Parathyroid adenoma (tissue), 2 donors: ENCODE data around the gene EEF1A2.
"Not testable (repeated sequence)": the region's sequence is repeated elsewhere in the genome, so short reads cannot be mapped to it uniquely, and the experiment has no call there.

Experiments
- H2AFZ ChIP-seq: fragments of 300-600 bp; sonication (generic); one replicate; pipeline ENCODE4 v1.7.0; 2017; ENCODE audit warnings: antibody characterized with exemption, mild to moderate bottlenecking
- H3K27ac ChIP-seq: fragments of 300-600 bp; sonication (generic); one replicate; pipeline ENCODE4 v1.7.0; 2017
- H3K27me3 ChIP-seq: fragments of 300-600 bp; sonication (generic); one replicate; pipeline ENCODE4 v1.7.0; 2017; ENCODE audit warnings: low read length; ENCODE audit not compliant: control insufficient read depth, insufficient read depth
- H3K36me3 ChIP-seq: fragments of 300-600 bp; sonication (generic); one replicate; pipeline ENCODE4 v1.7.0; 2017; ENCODE audit warnings: low read length; ENCODE audit not compliant: control insufficient read depth, insufficient read depth
- H3K4me1 ChIP-seq: fragments of 300-600 bp; sonication (generic); one replicate; pipeline ENCODE4 v1.7.0; 2017; ENCODE audit warnings: control low read depth
- H3K4me2 ChIP-seq: fragments of 300-600 bp; sonication (generic); one replicate; pipeline ENCODE4 v1.7.0; 2017; ENCODE audit warnings: low read length
- H3K4me3 ChIP-seq: fragments of 300-600 bp; sonication (generic); one replicate; pipeline ENCODE4 v1.7.0; 2017; ENCODE audit warnings: low read depth, low read length
- H3K79me2 ChIP-seq: fragments of 300-600 bp; sonication (generic); one replicate; pipeline ENCODE4 v1.7.0; 2017; ENCODE audit warnings: control low read depth
- H3K9ac ChIP-seq: fragments of 300-600 bp; sonication (generic); one replicate; pipeline ENCODE4 v1.7.0; 2017; ENCODE audit warnings: mild to moderate bottlenecking
- H3K9me3 ChIP-seq: fragments of 300-600 bp; sonication (generic); one replicate; pipeline ENCODE4 v1.7.0; 2017; ENCODE audit warnings: low read length; ENCODE audit not compliant: control insufficient read depth
- CTCF ChIP-seq: fragments of 300-600 bp; sonication (generic); IDR thresholded peaks from one replicate; pipeline ENCODE4 v1.7.0; 2017; ENCODE audit warnings: antibody characterized with exemption, mild to moderate bottlenecking
- donor health status: primary hyperparathyroidism.

The EEF1A2 gene

GRCh38 chr20:63484651-63485403 is 14.1 kb downstream of the EEF1A2 start:
- no peak overlapping the region for H3K9ac ChIP-seq
- no peak overlapping the region for H3K27ac ChIP-seq
- no peak for TF ChIP-seq CTCF

DNA sequence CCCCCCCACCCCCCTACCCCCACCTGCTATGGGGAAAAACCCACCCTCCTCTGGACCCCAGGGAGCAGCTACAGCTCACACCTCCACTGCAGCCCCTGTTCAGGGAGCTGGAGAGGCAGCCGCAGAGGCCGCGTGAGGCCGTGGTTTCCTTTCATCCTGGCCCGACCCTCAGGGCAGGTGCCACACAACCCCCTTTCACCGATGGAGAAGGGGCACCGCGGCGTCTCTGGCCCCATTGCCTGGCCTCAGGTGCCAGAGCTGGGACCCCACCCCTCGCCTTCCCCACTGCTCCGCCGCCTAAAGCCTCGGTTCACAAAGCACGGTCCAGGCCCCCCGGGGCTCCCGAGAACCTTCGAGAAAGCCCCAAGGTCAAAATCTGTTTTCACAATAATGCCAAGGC is 14.6 kb downstream of the EEF1A2 start:
- no peaks in the 10 kb centered on the region for H3K27me3 ChIP-seq
- H2AFZ ChIP-seq = no peak overlapping the region
- H3K4me1 ChIP-seq = no peaks in the 10 kb centered on the region
- H3K27ac ChIP-seq = no peak overlapping the region
- no peak overlapping the region for H3K4me2 ChIP-seq
- H3K9me3 ChIP-seq = no peaks in the 10 kb centered on the region
- H3K9ac ChIP-seq = no peak overlapping the region
- H3K36me3 ChIP-seq = no peaks in the 10 kb centered on the region
- no peak overlapping the region for H3K4me3 ChIP-seq
- TF ChIP-seq CTCF = no peak
- H3K79me2 ChIP-seq = no peaks in the 10 kb centered on the region

More at GRCh38 chr20:63484651-63485403, 14.1 kb downstream of the EEF1A2 start:
- Histone ChIP-seq H3K36me3 (no peaks in the 10 kb centered on the region), H3K4me2 (no peak overlapping the region), H3K27me3 (no peaks in the 10 kb centered on the region), H2AFZ (no peak overlapping the region), H3K79me2 (no peaks in the 10 kb centered on the region), H3K9me3 (no peaks in the 10 kb centered on the region), H3K4me3 (no peak overlapping the region), H3K4me1 (no peaks in the 10 kb centered on the region)

- Histone ChIP-seq H3K27me3 (no peaks in the 10 kb centered on the region), H3K4me1 (no peaks in the 10 kb centered on the region), H3K4me3 (no peak overlapping the region), H3K36me3 (no peaks in the 10 kb centered on the region), H3K4me2 (no peak overlapping the region), H3K9ac (no peak overlapping the region), H3K9me3 (no peaks in the 10 kb centered on the region), H3K79me2 (no peaks in the 10 kb centered on the region), H2AFZ (no peak overlapping the region), H3K27ac (no peak overlapping the region)
- TF ChIP-seq CTCF = no peak
These were observed 15.0 kb downstream of the EEF1A2 start for GRCh38 chr20:63483834-63484233.

DNA sequence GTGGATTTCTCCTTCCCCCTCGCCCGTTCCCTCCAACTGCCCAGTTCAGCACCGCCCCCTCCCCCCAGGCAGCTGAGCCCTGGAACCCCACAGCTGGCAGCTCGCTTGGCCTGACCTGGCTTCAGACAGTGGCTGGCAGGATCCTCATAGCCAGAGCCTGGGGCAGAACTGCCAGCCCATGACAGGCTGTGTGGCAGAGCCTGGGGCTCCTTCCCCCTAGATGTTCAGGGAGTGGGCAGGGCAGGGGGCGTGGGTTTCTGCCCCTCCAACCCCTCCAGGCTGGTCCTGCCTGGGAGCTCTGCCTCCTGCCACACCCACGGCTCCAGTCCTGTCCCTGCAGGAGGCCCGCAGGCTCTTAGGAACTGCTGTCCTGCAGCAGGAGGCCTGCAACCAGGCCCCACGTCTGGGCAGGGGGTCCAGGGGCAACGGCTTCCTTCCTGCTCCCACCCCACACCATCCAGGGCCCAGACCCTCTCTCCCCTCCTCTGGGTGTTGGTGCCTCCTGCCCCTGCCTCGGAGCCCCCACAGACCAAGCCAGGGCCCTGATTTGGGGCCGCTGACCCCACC is 16.8 kb downstream of the EEF1A2 start:
- H3K27ac ChIP-seq = no peak overlapping the region
- no peaks in the 10 kb centered on the region for H3K4me1 ChIP-seq
- no peak for TF ChIP-seq CTCF
- H3K9ac ChIP-seq = no peak overlapping the region
- no peaks in the 10 kb centered on the region for H3K36me3 ChIP-seq
- H3K4me2 ChIP-seq = no peak overlapping the region
- H3K27me3 ChIP-seq = peaks cover 7% of the 10 kb centered on the region
- no peaks in the 10 kb centered on the region for H3K79me2 ChIP-seq
- no peak overlapping the region for H3K4me3 ChIP-seq
- no peaks in the 10 kb centered on the region for H3K9me3 ChIP-seq
- no peak overlapping the region for H2AFZ ChIP-seq

DNA sequence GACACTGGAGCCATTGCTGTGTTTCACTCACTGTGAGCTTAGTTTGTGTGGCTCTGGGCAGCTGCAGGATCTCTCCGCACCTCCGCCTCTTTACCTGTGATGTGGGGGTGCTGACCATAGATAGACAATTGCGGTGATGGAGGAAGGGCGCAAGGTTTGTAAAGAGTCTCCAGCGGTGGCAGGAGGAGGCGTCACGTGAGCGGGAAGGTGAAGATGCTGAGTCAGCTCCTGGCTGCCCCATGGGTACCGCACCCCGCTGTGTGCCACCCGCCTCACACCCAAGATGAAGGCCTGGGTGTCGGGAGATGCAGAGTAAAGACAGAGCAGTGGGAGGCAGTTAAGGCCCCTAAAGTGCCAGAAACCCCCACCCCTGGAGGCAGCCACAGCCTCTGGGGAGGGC is 17.4 kb downstream of the EEF1A2 start:
- H2AFZ ChIP-seq = no peak overlapping the region
- H3K36me3 ChIP-seq = no peaks in the 10 kb centered on the region
- H3K4me1 ChIP-seq = no peaks in the 10 kb centered on the region
- H3K27me3 ChIP-seq = peaks cover 7% of the 10 kb centered on the region
- H3K4me3 ChIP-seq = no peak overlapping the region
- no peaks in the 10 kb centered on the region for H3K9me3 ChIP-seq
- H3K79me2 ChIP-seq = no peaks in the 10 kb centered on the region
- TF ChIP-seq CTCF = no peak
- H3K27ac ChIP-seq = no peak overlapping the region
- H3K4me2 ChIP-seq = no peak overlapping the region
- no peak overlapping the region for H3K9ac ChIP-seq

DNA sequence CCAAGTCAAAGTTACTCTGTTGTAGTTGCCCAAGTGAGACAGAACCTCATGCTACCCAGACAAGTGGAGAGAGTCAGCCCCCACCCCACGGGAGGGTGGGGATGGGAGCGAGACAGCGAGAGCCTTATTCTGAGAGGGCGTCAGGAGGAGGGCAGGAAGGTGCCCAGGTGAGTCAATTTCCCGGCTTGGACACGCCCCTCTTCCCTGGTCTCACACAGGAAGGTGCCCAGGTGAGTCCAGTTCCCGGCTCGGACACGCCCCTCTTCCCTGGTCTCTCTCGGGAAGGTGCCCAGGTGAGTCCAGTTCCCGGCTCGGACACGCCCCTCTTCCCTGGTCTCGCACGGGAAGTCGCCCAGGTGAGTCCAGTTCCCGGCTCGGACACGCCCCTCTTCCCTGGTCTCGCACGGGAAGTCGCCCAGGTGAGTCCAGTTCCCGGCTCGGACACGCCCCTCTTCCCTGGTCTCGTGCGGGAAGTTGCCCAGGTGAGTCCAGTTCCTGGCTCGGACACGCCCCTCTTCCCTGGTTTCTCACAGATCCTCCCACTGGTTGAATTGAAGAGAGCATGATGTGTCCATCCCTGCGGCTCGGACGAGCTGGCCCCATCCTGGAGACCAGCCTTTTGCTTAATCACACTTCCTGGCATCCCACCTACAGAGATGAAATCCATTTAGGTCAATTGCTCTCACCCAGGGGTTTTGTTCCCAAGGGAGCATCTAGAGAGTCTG is 19.0 kb downstream of the EEF1A2 start:
- H2AFZ ChIP-seq, H3K4me3 ChIP-seq, H3K36me3 ChIP-seq, H3K27me3 ChIP-seq, H3K27ac ChIP-seq, H3K79me2 ChIP-seq, H3K4me2 ChIP-seq, H3K9ac ChIP-seq, H3K4me1 ChIP-seq, H3K9me3 ChIP-seq: not testable (repeated sequence)
